Adrenal gland (tissue), 5 donors: Measurements from ENCODE around the gene ANKS1A.
A peak's percentile ranks its signal among the peaks of the same experiment; 100 is the strongest.

Experiments used
- CTCF ChIP-seq, 6 experiments: fragments of 450-650 bp in 4 of 6; fragments of 200-600 bp in 2 of 6; sonication (generic) in 1 of 6; IDR thresholded peaks; 1 replicate in 5 of 6; 2 replicates in 1 of 6; pipeline versions ENCODE4 v1.5.1 to v1.8.0; 2016 to 2021; ENCODE audit warnings: antibody characterized with exemption in 6 of 6, mild to moderate bottlenecking in 2 of 6, moderate library complexity in 1 of 6
- POLR2A ChIP-seq, 2 donors: fragments of 450-650 bp; IDR thresholded peaks; one replicate each; pipeline ENCODE4 v1.6.1; 2017; ENCODE audit warnings: antibody characterized with exemption in 2 of 2, mild to moderate bottlenecking in 2 of 2, moderate library complexity in 1 of 2
- donor health status: DM: no; HTN: no; CAD: no.

- no peak for TF ChIP-seq CTCF (IDR thresholded peaks at IDR 0.05)
- peak in 1 of 2 donors; percentile 68 for TF ChIP-seq POLR2A (IDR thresholded peaks at IDR 0.05)
These were observed 127.7 kb downstream of the ANKS1A start for GRCh38 chr6:35016502-35017321.
